GM19025 (cell line): ENCODE measurements around the gene CHDH.

Source experiments
- ATAC-seq: cut with Tn5 transposase; IDR thresholded peaks from one replicate; pipeline ENCODE4 v1.9.1; 2021; ENCODE audit warnings: mild to moderate bottlenecking, low read depth, moderate library complexity; ENCODE audit not compliant: unreplicated experiment

Gene CHDH

GRCh38 chr3:53766706-53767105 is 79.5 kb downstream of the CHDH start:
- no peak for ATAC-seq

- ATAC-seq = no peak
Observed at GRCh38 chr3:53765753-53766152, 80.5 kb downstream of the CHDH start.

- no peak for ATAC-seq
Observed at GRCh38 chr3:53764026-53764775, 82.0 kb downstream of the CHDH start.

- no peak for ATAC-seq
Observed at GRCh38 chr3:53763353-53763752, 82.9 kb downstream of the CHDH start.
